ENCODE results near the gene ZC3H12D. TPM values are rescaled to one million over a fixed set of nuclear protein-coding genes. Genes with fewer than 3 reads are reported as not detected.
A peak's percentile ranks its signal among the peaks of the same experiment; 100 is the strongest.

Gene ZC3H12D
- total and polyA plus RNA-seq, 9 of the 15 experiments (the other 6 are each of a cell fraction or from before 2014, with no cell fraction given) = 0.04 to 0.27 (median 0.05) TPM; not detected in 3

- peak; percentile 90 for TF ChIP-seq REST (IDR thresholded peaks at IDR 0.05; ENCODE audit: borderline replicate concordance)
- 0 out of 2 replicates have a peak, but pooled peaks have one; percentile 54 for TF ChIP-seq REST (CRISPR knock-in tag; IDR thresholded peaks at IDR 0.05; ENCODE audit: low read depth)
- TF ChIP-seq ZNF431 (CRISPR knock-in tag; IDR thresholded peaks at IDR 0.05) = no peak
- TF ChIP-seq KLF13 (tag; IDR thresholded peaks at IDR 0.05; ENCODE audit: borderline replicate concordance, low read depth) = no peak
- no peak for TF ChIP-seq ZNF384 (IDR thresholded peaks at IDR 0.05; ENCODE audit: low read depth, low read length)
- no peak for TF ChIP-seq GMEB1 (CRISPR knock-in tag; IDR thresholded peaks at IDR 0.05)
- TF ChIP-seq E2F1 (CRISPR knock-in tag; IDR thresholded peaks at IDR 0.05) = no peak
- no peak for TF ChIP-seq THRB (CRISPR knock-in tag; conservative IDR thresholded peaks at IDR 0.05)
- peak; percentile 44 for TF ChIP-seq MEIS2 (IDR thresholded peaks at IDR 0.05; ENCODE audit: partially characterized antibody)
- no peak for TF ChIP-seq RBM25 (IDR thresholded peaks at IDR 0.05; ENCODE audit: low read depth, low read length, severe bottlenecking)
- no peak for TF ChIP-seq ARID2 (IDR thresholded peaks at IDR 0.05)
- no peak for TF ChIP-seq MCM5 (IDR thresholded peaks at IDR 0.05; ENCODE audit: low read depth)
- no peak for TF ChIP-seq EP300 (IDR thresholded peaks at IDR 0.05; ENCODE audit: low read length)
Observed at GRCh38 chr6:149474108-149474935, 10.5 kb downstream of the ZC3H12D start (continued).

Measured in K562 (cell line).